ENCODE results near the gene TUBGCP3.

- no peak for TF ChIP-seq CTCF (IDR thresholded peaks at IDR 0.05; ENCODE audit: low read length)
- no peak for TF ChIP-seq EZH2 (IDR thresholded peaks at IDR 0.05; ENCODE audit: borderline replicate concordance, low read length)
These were observed 14.2 kb upstream of the TUBGCP3 start for GRCh38 chr13:112602189-112602588.

All from OCI-LY1 (cell line).